ENCODE measurements around the gene SRA1.

The SRA1 gene

GRCh38 chr5:140570488-140570887 is 13.2 kb upstream of the SRA1 start:
- DNase-seq (ENCODE audit: low read depth) = no peak

- no peak for DNase-seq (ENCODE audit: low read depth)
Measured at GRCh38 chr5:140570058-140570457, 12.8 kb upstream of the SRA1 start.

- no peak for DNase-seq (ENCODE audit: low read depth)
Measured at GRCh38 chr5:140569197-140569596, 11.9 kb upstream of the SRA1 start.

DNA sequence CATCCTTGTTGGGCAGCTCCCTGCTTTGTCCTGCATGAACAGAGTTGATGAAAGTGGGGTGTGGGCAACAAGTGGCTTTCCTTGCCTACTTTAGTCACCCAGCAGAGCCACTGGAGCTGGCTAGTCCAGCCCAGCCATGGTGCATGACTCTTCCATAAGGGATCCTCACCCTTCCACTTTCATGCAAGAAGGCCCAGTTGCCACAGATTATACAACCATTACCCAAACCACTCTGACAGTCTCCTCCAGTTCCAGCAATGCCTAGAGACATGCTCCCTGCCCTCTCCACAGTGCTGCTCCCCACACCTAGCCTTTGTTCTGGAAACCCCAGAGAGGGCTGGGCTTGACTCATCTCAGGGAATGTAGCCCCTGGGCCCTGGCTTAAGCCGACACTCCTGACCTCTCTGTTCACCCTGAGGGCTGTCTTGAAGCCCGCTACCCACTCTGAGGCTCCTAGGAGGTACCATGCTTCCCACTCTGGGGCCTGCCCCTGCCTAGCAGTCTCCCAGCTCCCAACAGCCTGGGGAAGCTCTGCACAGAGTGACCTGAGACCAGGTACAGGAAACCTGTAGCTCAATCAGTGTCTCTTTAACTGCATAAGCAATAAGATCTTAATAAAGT is 11.3 kb upstream of the SRA1 start:
- no peak for DNase-seq (ENCODE audit: low read depth)

DNA sequence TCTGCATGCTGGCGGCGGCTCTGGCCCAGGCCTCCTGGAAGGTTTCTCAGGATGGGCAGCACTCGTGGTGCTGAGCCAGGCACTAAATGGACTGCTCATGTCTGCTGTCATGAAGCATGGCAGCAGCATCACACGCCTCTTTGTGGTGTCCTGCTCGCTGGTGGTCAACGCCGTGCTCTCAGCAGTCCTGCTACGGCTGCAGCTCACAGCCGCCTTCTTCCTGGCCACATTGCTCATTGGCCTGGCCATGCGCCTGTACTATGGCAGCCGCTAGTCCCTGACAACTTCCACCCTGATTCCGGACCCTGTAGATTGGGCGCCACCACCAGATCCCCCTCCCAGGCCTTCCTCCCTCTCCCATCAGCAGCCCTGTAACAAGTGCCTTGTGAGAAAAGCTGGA is 10.6 kb upstream of the SRA1 start:
- no peak for DNase-seq (ENCODE audit: low read depth)

DNA sequence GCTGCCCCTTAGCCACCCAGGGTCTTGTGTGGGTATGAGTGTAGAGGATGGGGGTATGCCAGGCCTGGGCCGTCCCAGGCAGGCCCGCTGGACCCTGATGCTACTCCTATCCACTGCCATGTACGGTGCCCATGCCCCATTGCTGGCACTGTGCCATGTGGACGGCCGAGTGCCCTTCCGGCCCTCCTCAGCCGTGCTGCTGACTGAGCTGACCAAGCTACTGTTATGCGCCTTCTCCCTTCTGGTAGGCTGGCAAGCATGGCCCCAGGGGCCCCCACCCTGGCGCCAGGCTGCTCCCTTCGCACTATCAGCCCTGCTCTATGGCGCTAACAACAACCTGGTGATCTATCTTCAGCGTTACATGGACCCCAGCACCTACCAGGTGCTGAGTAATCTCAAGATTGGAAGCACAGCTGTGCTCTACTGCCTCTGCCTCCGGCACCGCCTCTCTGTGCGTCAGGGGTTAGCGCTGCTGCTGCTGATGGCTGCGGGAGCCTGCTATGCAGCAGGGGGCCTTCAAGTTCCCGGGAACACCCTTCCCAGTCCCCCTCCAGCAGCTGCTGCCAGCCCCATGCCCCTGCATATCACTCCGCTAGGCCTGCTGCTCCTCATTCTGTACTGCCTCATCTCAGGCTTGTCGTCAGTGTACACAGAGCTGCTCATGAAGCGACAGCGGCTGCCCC is 10.0 kb upstream of the SRA1 start:
- DNase-seq (ENCODE audit: low read depth) = no peak

DNA sequence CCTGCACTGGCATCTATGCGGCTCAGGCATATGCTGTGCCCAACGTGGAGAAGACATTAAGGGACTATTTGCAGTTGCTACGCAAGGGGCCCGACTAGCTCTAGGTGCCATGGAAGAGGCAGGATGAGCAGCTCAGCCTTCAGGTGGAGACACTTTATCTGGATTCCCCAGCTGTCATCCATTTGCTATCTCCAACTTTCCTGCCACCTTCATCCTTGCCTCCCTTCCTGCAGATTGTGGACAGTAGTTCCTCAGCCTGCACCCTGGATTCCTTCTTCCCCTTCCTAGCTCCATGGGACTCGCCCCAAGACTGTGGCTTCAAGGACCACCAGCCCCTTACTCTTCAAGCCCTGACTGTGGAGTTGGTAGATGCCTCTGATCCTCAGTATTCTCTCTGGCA is 9.4 kb upstream of the SRA1 start:
- no peak for DNase-seq (ENCODE audit: low read depth)

GRCh38 chr5:140565780-140566095 is 8.5 kb upstream of the SRA1 start:
- DNase-seq (ENCODE audit: low read depth) = no peak

DNA sequence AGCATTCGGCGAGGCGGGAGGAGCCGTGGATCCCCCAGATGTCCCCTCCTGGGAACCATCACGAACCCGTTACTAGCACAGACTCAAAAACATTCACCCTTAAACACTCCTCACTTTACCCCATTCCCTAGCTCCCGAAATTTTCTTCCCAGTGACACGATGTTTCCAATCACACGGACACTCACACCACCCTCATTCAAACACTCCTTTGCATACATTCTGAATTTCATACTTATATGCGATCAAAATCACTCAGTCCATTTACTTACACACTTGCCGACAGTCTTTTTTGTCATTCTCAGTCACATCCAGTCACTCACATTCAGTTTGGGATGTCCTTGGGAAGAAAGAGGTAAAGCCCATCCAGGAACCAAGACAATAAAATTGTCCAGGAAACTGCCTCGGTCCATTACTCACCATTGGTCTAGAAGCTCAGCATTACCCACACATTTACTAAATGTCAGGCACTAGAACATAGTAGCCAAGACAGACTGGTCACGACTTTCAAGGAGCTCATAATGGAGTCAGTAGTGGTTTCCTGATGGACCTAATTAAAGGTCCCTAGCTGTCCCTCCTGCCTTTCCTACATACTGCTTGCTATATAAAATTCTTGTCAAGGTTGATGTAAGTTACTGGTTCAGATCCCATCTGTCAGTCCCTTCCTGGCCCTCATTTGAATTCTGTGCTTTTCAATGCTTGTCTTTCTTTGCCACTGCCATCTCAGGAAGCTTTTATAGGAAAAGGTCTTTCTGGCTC is 7.9 kb upstream of the SRA1 start:
- DNase-seq (ENCODE audit: low read depth) = no peak

GRCh38 chr5:140564196-140565023 is 7.1 kb upstream of the SRA1 start, which contains the start of the genes APBB3 and SLC35A4:
APBB3 (minus strand) TSS chr5:140564598; CDS start chr5:140564245, 353 bp downstream.
SLC35A4 (plus strand) TSS chr5:140564828; CDS start chr5:140567170, 2,342 bp downstream.
- DNase-seq (ENCODE audit: low read depth) = peak; percentile 95

DNA sequence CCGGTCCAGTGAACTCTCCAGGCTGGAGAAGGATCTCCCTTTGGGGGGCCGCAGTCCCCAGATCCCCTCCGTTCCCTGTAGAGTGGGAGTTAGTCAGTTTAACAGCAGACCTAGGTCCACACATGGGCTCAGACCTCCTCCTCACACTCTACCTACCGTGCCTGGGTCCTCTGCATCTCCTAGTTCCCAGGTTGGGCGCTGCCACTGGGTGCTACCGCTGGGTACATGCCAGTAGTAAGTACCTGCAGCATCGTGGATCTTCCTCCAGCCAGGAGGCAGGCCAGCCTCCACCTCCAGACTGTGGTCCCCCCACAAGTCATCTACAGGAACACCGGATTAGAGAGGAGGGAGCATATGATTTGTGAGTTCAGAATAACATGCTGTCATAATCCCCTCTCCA is 6.3 kb upstream of the SRA1 start:
- no peak for DNase-seq (ENCODE audit: low read depth)

DNA sequence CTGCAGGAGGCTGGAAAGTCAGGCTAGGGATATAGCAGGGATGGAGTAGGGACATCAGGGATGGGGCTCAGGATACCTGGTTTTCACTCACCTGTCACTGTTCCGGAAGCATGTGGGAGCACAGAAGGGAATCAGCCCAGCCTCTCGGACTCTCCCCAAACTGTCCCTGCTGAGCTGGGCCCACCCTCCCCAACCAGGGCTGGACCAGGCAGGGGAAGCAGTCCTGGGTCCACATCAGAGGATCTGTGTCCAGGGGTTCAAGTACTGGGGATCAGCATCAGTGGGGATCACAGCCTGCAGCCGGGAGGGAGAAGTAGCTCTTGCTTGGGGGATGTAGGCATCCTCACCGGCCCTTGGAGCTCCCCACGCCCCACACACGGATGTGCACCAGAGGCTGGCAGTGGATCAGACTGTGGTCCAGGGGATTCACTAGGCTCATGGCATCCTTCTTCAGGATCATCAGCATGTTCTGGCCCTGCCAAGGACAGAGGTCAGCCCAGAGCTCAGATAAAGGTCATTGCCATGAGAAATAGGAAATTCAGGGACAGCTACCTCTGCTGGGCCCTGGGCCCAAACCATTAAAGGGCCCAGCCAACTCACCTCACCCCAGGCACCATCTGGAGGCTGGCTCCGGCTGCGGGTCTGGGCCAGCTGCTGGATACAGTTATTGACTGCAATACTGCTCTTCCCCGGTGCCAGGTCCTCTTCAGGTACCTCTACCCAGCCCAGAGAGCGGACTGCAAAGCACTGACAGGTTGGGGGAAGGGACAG is 4.7 kb upstream of the SRA1 start:
- no peak for DNase-seq (ENCODE audit: low read depth)

DNA sequence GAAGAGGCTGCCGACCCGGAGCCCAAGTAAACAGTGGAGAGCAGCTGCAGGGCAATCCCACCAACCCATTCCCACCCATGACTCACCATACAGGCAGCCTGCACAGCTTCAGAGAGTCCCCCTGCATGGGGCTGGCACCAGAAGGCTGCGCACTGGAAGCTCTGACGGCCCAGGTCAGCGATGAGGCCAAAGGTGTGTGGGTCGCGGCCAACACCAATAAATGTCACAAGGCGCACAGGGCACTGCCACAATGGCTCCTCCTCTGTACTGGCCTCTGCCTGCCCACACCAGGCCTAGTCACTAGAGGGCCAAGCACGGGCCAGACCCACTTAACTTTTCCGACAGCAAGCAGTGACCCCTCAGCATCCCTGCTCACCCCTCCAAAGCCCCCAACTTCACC is 3.0 kb upstream of the SRA1 start:
- DNase-seq (ENCODE audit: low read depth) = no peak

GRCh38 chr5:140558542-140558941 is 1.3 kb upstream of the SRA1 start:
- no peak for DNase-seq (ENCODE audit: low read depth)

- no peak for DNase-seq (ENCODE audit: low read depth)
Measured at GRCh38 chr5:140557965-140558364, 692 bp upstream of the SRA1 start.

DNA sequence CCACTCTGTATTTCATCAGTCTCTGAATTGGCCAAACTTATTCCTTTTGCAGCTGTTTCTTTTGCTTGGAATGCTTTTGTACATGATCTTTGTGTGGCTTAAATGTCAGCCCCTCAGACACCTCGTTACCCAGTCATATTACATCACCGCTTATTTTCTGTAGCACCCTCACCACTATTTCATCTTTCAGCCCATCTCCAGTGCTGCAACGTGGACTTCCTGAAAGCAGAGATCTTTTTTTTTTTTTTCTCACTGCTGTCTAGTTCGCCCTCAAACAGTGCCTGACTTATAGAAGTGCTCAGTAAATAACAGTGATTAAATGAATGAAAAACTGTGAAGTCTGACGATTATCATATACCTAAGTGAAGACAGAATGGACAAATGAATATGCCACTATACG is 835 bp downstream of the SRA1 start:
- DNase-seq (ENCODE audit: low read depth) = no peak

GRCh38 chr5:140555747-140556312 is 1.4 kb downstream of the SRA1 start:
- no peak for DNase-seq (ENCODE audit: low read depth)

DNA sequence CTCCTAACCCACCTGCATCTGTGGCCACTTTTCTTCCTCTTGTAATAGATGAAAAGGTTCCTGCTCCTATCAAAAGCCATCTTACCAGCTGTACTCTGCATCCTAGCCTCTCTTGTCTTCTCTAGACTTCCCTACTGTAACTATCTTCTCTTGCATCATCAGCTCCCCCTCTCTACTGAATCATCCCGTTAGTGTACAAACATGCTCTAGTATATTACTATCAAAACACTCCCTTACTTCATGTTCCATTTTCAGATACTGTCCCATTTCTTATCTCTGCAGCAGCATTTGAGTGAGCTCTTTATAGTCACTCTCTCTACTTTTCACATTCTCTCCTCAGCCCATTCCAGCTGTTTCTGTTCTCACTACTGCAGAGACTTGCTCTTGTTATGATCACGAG is 2.8 kb downstream of the SRA1 start:
- DNase-seq (ENCODE audit: low read depth) = no peak

DNA sequence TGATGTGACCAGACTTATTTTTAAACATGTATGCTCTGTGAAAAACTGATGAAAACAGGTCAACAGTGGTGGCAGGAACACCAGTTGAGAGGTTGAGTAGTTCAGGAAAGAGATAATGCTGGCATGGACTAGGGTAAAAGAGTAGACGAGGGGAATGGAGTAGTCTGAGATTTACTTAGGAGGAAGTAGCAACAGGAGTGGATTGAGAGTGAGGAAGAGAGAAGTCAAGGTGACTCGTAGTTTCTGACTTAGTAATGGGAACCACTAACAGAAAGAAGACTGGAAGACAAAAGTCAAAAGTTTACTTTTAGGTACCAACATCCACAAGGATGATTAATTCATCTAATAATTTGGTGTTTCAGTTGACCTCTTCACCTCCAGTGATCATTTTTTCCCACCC is 3.6 kb downstream of the SRA1 start:
- DNase-seq (ENCODE audit: low read depth) = no peak

- no peak for DNase-seq (ENCODE audit: low read depth)
Measured at GRCh38 chr5:140551872-140552271, 5.4 kb downstream of the SRA1 start.

Measured in stimulated activated CD8-positive, alpha-beta memory T cell treated with anti-CD3 and anti-CD28 coated beads, Interleukin-15, amount 100 ng/mL, for 1 hour (primary cell).